ENCODE measurements around the gene CLGN. TPM values are rescaled to one million over a fixed set of nuclear protein-coding genes. Genes with fewer than 3 reads are reported as not detected.

CLGN gene
- total RNA-seq, 2 donors from 2014 or later: 40.8 to 92.6 TPM

DNA sequence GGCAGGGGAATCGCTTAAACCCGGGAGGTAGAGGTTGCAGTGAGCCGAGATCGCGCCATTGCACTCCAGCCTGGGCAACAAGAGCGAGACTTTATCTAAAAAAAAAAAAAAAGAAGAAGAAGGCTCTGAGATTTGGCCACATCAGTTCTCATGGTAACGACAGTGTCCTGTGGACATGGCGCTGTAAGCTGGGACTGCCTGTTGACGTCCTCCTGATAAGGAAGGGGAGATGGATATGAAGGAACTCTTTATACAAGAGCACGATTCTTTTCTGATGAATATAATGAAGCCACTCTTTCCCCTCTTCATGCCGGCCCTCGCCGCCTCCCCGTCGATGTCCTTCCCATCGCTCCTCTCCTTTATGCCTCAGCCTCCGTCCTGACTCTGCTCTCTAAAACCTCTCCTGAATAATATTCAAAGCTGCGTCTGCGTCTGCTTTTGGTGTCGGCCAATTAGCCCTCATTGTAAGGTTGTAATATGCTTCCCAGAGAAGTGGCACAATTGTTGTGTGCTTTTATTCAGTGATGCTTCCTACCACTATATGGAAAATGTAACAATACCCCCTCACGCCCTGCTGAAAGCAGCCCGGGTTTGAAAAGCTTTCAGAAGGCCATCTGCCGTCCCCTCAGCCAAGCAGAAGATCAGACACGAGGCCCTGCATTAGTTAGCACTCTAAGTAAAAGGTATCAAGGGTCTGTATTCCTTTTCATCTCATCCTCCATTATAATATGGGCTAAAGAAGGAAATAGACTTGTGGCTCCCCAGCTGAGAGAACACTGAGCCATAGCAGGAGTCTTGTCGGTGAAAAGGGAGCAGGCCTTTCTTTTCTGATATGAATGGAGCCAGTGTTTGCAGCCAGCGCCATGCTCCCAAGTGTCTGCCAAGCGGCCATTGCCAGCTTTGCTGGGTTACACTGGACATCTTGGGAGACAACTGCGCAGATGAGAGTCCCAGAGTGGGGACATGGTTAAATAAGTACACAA, 76.1 kb downstream of the CLGN start:
- TF ChIP-seq, protein P1, sequence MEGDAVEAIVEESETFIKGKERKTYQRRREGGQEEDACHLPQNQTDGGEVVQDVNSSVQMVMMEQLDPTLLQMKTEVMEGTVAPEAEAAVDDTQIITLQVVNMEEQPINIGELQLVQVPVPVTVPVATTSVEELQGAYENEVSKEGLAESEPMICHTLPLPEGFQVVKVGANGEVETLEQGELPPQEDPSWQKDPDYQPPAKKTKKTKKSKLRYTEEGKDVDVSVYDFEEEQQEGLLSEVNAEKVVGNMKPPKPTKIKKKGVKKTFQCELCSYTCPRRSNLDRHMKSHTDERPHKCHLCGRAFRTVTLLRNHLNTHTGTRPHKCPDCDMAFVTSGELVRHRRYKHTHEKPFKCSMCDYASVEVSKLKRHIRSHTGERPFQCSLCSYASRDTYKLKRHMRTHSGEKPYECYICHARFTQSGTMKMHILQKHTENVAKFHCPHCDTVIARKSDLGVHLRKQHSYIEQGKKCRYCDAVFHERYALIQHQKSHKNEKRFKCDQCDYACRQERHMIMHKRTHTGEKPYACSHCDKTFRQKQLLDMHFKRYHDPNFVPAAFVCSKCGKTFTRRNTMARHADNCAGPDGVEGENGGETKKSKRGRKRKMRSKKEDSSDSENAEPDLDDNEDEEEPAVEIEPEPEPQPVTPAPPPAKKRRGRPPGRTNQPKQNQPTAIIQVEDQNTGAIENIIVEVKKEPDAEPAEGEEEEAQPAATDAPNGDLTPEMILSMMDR (IDR thresholded peaks at IDR 0.05): no peak
- no peak overlapping the region for H3K4me3 ChIP-seq
- H3K27ac ChIP-seq: no peak overlapping the region
- no peak for DNase-seq (ENCODE audit: low spot score)
- H3K9me3 ChIP-seq: no peaks in the 10 kb centered on the region
- no peaks in the 10 kb centered on the region for H3K4me1 ChIP-seq
- H3K36me3 ChIP-seq: no peaks in the 10 kb centered on the region
- no peaks in the 10 kb centered on the region for H3K27me3 ChIP-seq

DNA sequence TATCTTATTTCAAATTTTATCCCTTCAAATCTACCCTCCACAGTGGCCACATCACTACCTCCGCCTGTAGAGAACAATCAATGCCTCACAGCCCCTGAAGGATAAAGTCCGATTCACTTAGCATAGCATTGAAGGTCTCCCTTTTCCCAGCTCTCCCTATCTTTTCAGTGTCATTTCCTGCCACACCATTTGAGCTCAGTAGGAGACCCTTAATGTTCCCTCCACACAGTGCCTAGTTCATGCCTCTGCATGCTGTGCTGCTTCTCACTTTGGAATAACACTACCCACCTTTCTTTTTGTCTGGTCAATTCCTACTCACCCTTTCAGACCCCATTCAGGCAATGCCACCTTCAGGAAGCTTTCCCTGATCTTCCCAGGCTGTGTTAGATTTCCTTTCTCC, 77.6 kb downstream of the CLGN start:
- no peak for DNase-seq (ENCODE audit: low spot score)
- Histone ChIP-seq H3K4me1 (no peaks in the 10 kb centered on the region), H3K36me3 (no peaks in the 10 kb centered on the region), H3K27me3 (no peaks in the 10 kb centered on the region), H3K4me3 (no peak overlapping the region), H3K9me3 (no peaks in the 10 kb centered on the region), H3K27ac (no peak overlapping the region)
- TF ChIP-seq, protein P1 (IDR thresholded peaks at IDR 0.05): no peak

DNA sequence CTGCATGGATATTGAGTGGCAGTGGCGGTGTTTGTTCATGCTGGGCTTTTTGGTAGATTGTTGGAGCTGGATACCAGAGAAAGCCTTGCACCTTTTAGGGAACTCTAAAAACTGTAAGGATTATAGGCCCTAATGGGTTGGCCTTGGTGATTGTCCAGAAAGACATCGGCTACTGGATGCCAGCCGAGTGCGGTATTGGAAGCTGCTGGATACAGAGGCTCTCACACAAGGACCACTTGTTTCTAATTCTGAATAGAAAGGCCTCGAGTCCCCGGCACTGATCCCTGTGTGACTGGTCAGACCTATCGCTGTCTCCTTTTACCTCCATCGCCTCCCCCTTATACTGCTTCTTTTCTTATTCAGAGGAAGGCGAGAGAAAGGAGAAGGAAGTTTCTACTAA, 81.3 kb downstream of the CLGN start:
- H3K27ac ChIP-seq: no peak overlapping the region
- H3K9me3 ChIP-seq: no peaks in the 10 kb centered on the region
- no peaks in the 10 kb centered on the region for H3K4me1 ChIP-seq
- no peaks in the 10 kb centered on the region for H3K27me3 ChIP-seq
- H3K36me3 ChIP-seq: no peaks in the 10 kb centered on the region
- H3K4me3 ChIP-seq: no peak overlapping the region
- DNase-seq (ENCODE audit: low spot score): no peak
- TF ChIP-seq, protein P1 (IDR thresholded peaks at IDR 0.05): no peak

DNA sequence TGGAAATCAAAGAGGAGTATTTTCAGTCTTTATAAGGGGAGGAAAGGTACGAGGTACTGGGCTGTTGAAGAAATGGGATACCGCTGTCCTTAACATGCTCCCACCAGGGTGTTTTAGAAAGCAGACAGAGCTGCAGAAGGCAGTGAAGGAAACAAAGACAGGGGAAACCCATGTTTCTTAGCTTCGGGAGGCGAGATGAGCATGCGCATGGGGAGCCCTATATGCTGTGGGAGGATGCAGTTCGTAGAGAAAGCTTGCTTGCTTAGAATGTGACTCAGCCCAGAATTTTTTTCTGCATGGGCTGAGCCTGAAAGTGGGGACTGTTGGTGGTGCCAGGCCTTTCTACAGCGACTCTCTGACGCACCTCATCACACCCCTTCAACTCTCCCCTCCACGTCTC, 82.8 kb downstream of the CLGN start:
- H3K4me1 ChIP-seq: no peaks in the 10 kb centered on the region
- H3K36me3 ChIP-seq: no peaks in the 10 kb centered on the region
- H3K27ac ChIP-seq: no peak overlapping the region
- no peak overlapping the region for H3K4me3 ChIP-seq
- no peaks in the 10 kb centered on the region for H3K9me3 ChIP-seq
- H3K27me3 ChIP-seq: no peaks in the 10 kb centered on the region
- TF ChIP-seq, protein P1 (IDR thresholded peaks at IDR 0.05): no peak
- DNase-seq (ENCODE audit: low spot score): no peak

GRCh38 chr4:140344101-140344500, 83.3 kb downstream of the CLGN start:
- no peaks in the 10 kb centered on the region for H3K4me1 ChIP-seq
- H3K27me3 ChIP-seq: no peaks in the 10 kb centered on the region
- DNase-seq (ENCODE audit: low spot score): no peak
- no peaks in the 10 kb centered on the region for H3K9me3 ChIP-seq
- no peak overlapping the region for H3K4me3 ChIP-seq
- no peaks in the 10 kb centered on the region for H3K36me3 ChIP-seq
- H3K27ac ChIP-seq: no peak overlapping the region
- TF ChIP-seq, protein P1 (IDR thresholded peaks at IDR 0.05): no peak

Data from right atrium auricular region (tissue), 2 donors.